Nephron (organoid): ENCODE results near the gene PRKCH.

Source experiments
- H3K27ac Mint-ChIP-seq, 3 experiments: 2 replicates each; pipeline ENCODE4 v1.8.0; 2020; ENCODE audit warnings: mixed read lengths in 3 of 3, mild to moderate bottlenecking in 2 of 3, moderate library complexity in 1 of 3
- H3K27me3 Mint-ChIP-seq: 2 replicates; pipeline ENCODE4 v1.8.0; 2021; ENCODE audit warnings: low read depth, mild to moderate bottlenecking, moderate library complexity, mixed read lengths
- H3K36me3 Mint-ChIP-seq: 2 replicates; pipeline ENCODE4 v1.8.0; 2020; ENCODE audit warnings: low read depth, mixed read lengths
- H3K4me1 Mint-ChIP-seq: 2 replicates; pipeline ENCODE4 v1.8.0; 2020; ENCODE audit warnings: mixed read lengths
- H3K4me3 Mint-ChIP-seq, 3 experiments: 2 replicates each; pipeline ENCODE4 v1.8.0; 2020; ENCODE audit warnings: mild to moderate bottlenecking in 3 of 3, mixed read lengths in 3 of 3, moderate library complexity in 2 of 3
- H3K9me3 Mint-ChIP-seq: 2 replicates; pipeline ENCODE4 v1.8.0; 2020; ENCODE audit warnings: mixed read lengths
- TF ChIP-seq, protein P1 (sequence below), 3 experiments: fragments of 200-600 bp; sonication (generic); IDR thresholded peaks; one replicate each; pipeline ENCODE4 v1.5.0; 2021; ENCODE audit warnings: antibody characterized with exemption in 3 of 3; ENCODE audit not compliant: unreplicated experiment in 3 of 3

The PRKCH gene

DNA sequence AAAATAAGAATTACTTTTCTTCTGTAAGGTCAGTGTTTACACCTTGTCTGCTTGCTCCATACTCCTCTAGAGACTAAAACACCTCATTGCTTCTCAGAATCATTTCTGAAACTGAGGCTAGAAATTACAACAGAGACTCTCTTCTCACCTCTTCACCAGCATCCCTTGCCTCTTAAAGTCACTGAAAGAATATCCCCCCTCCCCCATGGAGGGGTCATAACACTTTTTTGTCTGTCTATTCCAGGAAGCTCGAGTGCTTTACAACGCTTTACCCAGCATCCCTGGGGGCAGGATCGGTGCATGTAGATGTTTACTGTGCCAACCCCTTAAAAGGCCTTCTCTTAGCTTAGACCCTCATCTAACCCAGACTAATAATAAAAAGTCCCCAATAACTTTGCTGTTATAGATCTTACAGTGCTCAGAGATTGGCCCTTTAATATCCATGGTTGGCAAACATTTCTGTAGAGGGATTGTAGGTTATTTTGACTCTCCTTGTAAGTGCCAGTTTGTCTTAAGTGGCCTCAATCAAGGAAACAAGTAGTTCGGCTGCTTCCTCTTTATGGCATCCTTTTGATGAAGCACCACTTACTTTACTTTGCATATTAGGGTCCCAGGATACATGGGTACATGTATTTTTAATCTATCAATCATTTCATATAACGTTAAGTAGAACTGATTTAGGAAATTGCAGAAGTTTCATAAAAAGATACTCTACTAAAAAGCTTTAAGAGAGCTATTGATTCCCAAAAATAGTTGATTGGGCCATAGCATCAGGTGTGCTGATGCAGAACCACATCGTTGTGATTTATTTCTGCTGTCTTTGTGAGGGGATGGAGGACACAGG, 29.3 kb downstream of the PRKCH start:
- no peaks in the 10 kb centered on the region for H3K36me3 Mint-ChIP-seq
- no peaks in the 10 kb centered on the region for H3K9me3 Mint-ChIP-seq
- TF ChIP-seq, protein P1, sequence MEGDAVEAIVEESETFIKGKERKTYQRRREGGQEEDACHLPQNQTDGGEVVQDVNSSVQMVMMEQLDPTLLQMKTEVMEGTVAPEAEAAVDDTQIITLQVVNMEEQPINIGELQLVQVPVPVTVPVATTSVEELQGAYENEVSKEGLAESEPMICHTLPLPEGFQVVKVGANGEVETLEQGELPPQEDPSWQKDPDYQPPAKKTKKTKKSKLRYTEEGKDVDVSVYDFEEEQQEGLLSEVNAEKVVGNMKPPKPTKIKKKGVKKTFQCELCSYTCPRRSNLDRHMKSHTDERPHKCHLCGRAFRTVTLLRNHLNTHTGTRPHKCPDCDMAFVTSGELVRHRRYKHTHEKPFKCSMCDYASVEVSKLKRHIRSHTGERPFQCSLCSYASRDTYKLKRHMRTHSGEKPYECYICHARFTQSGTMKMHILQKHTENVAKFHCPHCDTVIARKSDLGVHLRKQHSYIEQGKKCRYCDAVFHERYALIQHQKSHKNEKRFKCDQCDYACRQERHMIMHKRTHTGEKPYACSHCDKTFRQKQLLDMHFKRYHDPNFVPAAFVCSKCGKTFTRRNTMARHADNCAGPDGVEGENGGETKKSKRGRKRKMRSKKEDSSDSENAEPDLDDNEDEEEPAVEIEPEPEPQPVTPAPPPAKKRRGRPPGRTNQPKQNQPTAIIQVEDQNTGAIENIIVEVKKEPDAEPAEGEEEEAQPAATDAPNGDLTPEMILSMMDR (IDR thresholded peaks at IDR 0.05; ENCODE audit: unreplicated experiment in 3 of 3), result no peak
- H3K27ac Mint-ChIP-seq, result no peak overlapping the region
- H3K4me1 Mint-ChIP-seq, result no peaks in the 10 kb centered on the region
- no peak overlapping the region for H3K4me3 Mint-ChIP-seq
- no peaks in the 10 kb centered on the region for H3K27me3 Mint-ChIP-seq

GRCh38 chr14:61351477-61351876, 30.1 kb downstream of the PRKCH start:
- no peak overlapping the region for H3K4me3 Mint-ChIP-seq
- no peaks in the 10 kb centered on the region for H3K36me3 Mint-ChIP-seq
- H3K27ac Mint-ChIP-seq, result no peak overlapping the region
- H3K9me3 Mint-ChIP-seq, result no peaks in the 10 kb centered on the region
- no peaks in the 10 kb centered on the region for H3K27me3 Mint-ChIP-seq
- no peaks in the 10 kb centered on the region for H3K4me1 Mint-ChIP-seq
- TF ChIP-seq, protein P1 (IDR thresholded peaks at IDR 0.05; ENCODE audit: unreplicated experiment in 3 of 3), result no peak

- no peaks in the 10 kb centered on the region for H3K4me1 Mint-ChIP-seq
- no peak overlapping the region for H3K4me3 Mint-ChIP-seq
- peaks cover 3% of the 10 kb centered on the region for H3K9me3 Mint-ChIP-seq
- TF ChIP-seq, protein P1 (IDR thresholded peaks at IDR 0.05; ENCODE audit: unreplicated experiment in 3 of 3), result no peak
- no peaks in the 10 kb centered on the region for H3K36me3 Mint-ChIP-seq
- no peaks in the 10 kb centered on the region for H3K27me3 Mint-ChIP-seq
- H3K27ac Mint-ChIP-seq, result no peak overlapping the region
Observed at GRCh38 chr14:61355892-61356325, 34.5 kb downstream of the PRKCH start.

- Mint-ChIP-seq H3K9me3 (peaks cover 3% of the 10 kb centered on the region), H3K27me3 (no peaks in the 10 kb centered on the region), H3K4me3 (no peak overlapping the region), H3K27ac (no peak overlapping the region), H3K4me1 (no peaks in the 10 kb centered on the region), H3K36me3 (no peaks in the 10 kb centered on the region)
- TF ChIP-seq, protein P1 (IDR thresholded peaks at IDR 0.05; ENCODE audit: unreplicated experiment in 3 of 3), result no peak
Observed at GRCh38 chr14:61357123-61357522, 35.7 kb downstream of the PRKCH start.

GRCh38 chr14:61358554-61359226, 37.3 kb downstream of the PRKCH start:
- Mint-ChIP-seq H3K4me1 (no peaks in the 10 kb centered on the region), H3K4me3 (no peak overlapping the region), H3K9me3 (peaks cover 3% of the 10 kb centered on the region), H3K36me3 (no peaks in the 10 kb centered on the region), H3K27me3 (no peaks in the 10 kb centered on the region), H3K27ac (no peak overlapping the region)
- TF ChIP-seq, protein P1 (IDR thresholded peaks at IDR 0.05; ENCODE audit: unreplicated experiment in 3 of 3), result no peak
